ENCODE results near the gene ANKMY1. TPM values are rescaled to one million over a fixed set of nuclear protein-coding genes. Genes with fewer than 3 reads are reported as not detected.

The ANKMY1 gene
- total RNA-seq, 4 donors from 2014 or later: 18.0 to 22.7 (median 21.1) TPM

DNA sequence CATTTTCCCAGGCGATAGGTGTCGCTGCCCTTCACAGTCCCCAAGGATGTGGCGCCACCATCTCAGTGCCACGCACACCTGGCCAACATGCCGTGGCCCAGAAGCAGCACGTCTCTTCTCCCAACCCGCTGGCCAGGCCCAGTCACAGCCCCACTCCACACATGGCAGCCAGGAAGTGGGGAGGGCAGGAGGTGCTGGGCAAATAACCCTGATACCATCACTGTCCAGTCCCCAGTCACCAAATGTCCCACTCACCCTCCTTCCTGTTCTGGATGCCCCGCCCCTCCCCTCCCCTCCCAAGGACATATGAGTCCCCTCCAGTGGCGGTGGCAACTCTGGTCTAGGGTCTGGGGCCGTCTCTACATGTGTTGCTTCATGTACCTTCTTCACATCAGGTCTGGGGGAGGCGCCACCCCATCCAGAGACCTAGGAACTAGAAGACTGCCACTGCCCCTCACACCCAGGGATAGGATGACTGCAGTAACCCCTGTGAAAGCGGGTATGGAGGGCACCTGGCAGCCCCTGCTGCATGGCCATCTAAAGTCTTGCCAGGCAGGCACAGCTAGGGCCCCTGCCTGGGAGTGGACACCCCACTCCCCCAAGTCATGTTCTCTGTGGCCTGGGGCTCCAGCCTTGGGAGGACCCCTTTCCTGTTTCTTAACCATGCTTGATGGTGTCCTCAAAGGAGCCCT, 21.4 kb upstream of the ANKMY1 start:
- no peak overlapping the region for H3K4me3 ChIP-seq (ENCODE audit: low read depth, poor library complexity, severe bottlenecking)
- intact Hi-C loops (cut with DNase I; ENCODE audit: low total_unique reads): no loop called here
- 87 to 91% methylated on average over 12 of the region's 12 CpGs for WGBS, 2 donors

GRCh38 chr2:240578488-240578887, 20.7 kb upstream of the ANKMY1 start:
- 83 to 87% methylated on average over 8 of the region's 8 CpGs for WGBS, 2 donors
- no peak overlapping the region for H3K4me3 ChIP-seq (ENCODE audit: low read depth, poor library complexity, severe bottlenecking)
- no peak for DNase-seq (ENCODE audit: low spot score in 2 of 2)
- intact Hi-C loops (cut with DNase I; ENCODE audit: low total_unique reads): no loop called here
- no peak for TF ChIP-seq POLR2A (IDR thresholded peaks at IDR 0.05)
- TF ChIP-seq, protein P1, sequence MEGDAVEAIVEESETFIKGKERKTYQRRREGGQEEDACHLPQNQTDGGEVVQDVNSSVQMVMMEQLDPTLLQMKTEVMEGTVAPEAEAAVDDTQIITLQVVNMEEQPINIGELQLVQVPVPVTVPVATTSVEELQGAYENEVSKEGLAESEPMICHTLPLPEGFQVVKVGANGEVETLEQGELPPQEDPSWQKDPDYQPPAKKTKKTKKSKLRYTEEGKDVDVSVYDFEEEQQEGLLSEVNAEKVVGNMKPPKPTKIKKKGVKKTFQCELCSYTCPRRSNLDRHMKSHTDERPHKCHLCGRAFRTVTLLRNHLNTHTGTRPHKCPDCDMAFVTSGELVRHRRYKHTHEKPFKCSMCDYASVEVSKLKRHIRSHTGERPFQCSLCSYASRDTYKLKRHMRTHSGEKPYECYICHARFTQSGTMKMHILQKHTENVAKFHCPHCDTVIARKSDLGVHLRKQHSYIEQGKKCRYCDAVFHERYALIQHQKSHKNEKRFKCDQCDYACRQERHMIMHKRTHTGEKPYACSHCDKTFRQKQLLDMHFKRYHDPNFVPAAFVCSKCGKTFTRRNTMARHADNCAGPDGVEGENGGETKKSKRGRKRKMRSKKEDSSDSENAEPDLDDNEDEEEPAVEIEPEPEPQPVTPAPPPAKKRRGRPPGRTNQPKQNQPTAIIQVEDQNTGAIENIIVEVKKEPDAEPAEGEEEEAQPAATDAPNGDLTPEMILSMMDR (IDR thresholded peaks at IDR 0.05): no peak

More for the DNA sequence above, 21.4 kb upstream of the ANKMY1 start:
- TF ChIP-seq, protein P1 (IDR thresholded peaks at IDR 0.05): no peak
- TF ChIP-seq POLR2A (IDR thresholded peaks at IDR 0.05): no peak
- DNase-seq (ENCODE audit: low spot score in 2 of 2): no peak

- intact Hi-C loops (cut with DNase I; ENCODE audit: low total_unique reads): no loop called here
- 71 to 76% methylated on average over 6 to 9 of the region's 9 CpGs for WGBS, 2 donors
- TF ChIP-seq POLR2A (IDR thresholded peaks at IDR 0.05): no peak
- TF ChIP-seq, protein P1 (IDR thresholded peaks at IDR 0.05): no peak
- no peak for DNase-seq (ENCODE audit: low spot score in 2 of 2)
- H3K4me3 ChIP-seq (ENCODE audit: low read depth, poor library complexity, severe bottlenecking): no peak overlapping the region
Observed at GRCh38 chr2:240578110-240578450, 20.3 kb upstream of the ANKMY1 start.

GRCh38 chr2:240577281-240578109, 19.7 kb upstream of the ANKMY1 start:
- no peak overlapping the region for H3K4me3 ChIP-seq (ENCODE audit: low read depth, poor library complexity, severe bottlenecking)
- intact Hi-C loops (cut with DNase I; ENCODE audit: low total_unique reads): no loop called here
- no peak for DNase-seq (ENCODE audit: low spot score in 2 of 2)
- WGBS, 2 donors: 72 to 84% methylated on average over 12 to 22 of the region's 26 CpGs
- TF ChIP-seq, protein P1 (IDR thresholded peaks at IDR 0.05): no peak
- TF ChIP-seq POLR2A (IDR thresholded peaks at IDR 0.05): no peak

DNA sequence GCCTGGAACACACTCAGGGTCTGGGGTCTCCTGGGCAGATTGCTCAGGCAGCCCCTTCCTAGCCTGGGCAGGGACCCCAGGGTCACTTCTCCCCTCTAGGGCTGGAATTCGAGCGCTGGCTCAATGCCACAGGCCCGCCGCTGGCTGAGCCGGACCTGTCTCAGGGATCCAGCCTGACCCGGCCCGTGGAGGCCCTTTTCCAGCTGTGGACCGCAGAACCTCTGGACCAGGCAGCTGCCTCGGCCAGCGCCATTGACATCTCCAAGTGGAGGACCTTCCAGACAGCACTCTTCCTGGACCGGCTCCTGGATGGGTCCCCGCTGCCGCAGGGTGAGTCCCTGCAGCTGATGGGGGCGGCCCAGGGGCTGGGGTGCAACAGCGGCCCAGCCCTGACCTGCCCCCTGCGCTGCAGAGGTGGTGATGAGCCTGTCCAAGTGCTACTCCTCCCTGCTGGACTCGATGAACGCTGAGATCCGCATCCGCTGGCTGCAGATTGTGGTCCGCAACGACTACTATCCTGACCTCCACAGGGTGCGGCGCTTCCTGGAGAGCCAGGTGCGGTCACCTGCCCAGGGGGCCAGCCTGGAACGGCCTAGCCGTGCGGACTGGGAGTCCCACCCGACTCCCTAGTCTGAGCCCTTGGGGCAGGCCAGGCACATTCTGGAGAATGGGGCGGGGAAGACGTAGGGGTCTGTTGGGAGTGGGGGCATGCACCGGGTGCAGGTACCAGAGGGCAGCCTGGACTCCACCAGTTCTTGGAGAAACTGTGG, 18.8 kb upstream of the ANKMY1 start:
- TF ChIP-seq, protein P1 (IDR thresholded peaks at IDR 0.05): no peak
- TF ChIP-seq POLR2A (IDR thresholded peaks at IDR 0.05): no peak
- no peak for DNase-seq (ENCODE audit: low spot score in 2 of 2)
- no peak overlapping the region for H3K4me3 ChIP-seq (ENCODE audit: low read depth, poor library complexity, severe bottlenecking)
- 94 to 95% methylated on average over 26 to 32 of the region's 32 CpGs for WGBS, 2 donors
- intact Hi-C loops (cut with DNase I; ENCODE audit: low total_unique reads): no loop called here

All from lower leg skin (tissue), 4 donors.